Vagina (tissue), 2 donors: ENCODE results near the gene PSIP1. TPM values are rescaled to one million over a fixed set of nuclear protein-coding genes. Genes with fewer than 3 reads are reported as not detected.
A peak's percentile ranks its signal among the peaks of the same experiment; 100 is the strongest.

Experiments used
- DNase-seq, 2 donors: peaks; one replicate each; pipeline ENCODE4 v3.0.0-alpha.2; 2017; ENCODE audit errors: extremely low spot score in 2 of 2
- H3K27ac ChIP-seq: fragments of 200-600 bp; sonication (generic); one replicate; pipeline ENCODE4 v1.5.1; 2019
- H3K27me3 ChIP-seq: fragments of 200-600 bp; sonication (generic); one replicate; pipeline ENCODE4 v1.5.1; 2019
- H3K36me3 ChIP-seq, 2 donors: fragments of 200-600 bp; sonication (generic); one replicate each; pipeline ENCODE4 v1.5.1; 2017 to 2019
- H3K4me1 ChIP-seq: fragments of 200-600 bp; sonication (generic); one replicate; pipeline ENCODE4 v1.5.1; 2019
- H3K4me3 ChIP-seq, 2 donors: fragments of 200-600 bp; sonication (generic); 1 replicate in 1 of 2; 2 replicates in 1 of 2; pipeline ENCODE4 v1.5.1; 2016 to 2019
- H3K9me3 ChIP-seq: fragments of 200-600 bp; sonication (generic); one replicate; pipeline ENCODE4 v1.5.1; 2019
- POLR2A ChIP-seq, 2 donors: fragments of 450-650 bp; IDR thresholded peaks; one replicate each; pipeline ENCODE4 v1.6.1; 2017; ENCODE audit warnings: antibody characterized with exemption in 2 of 2, mild to moderate bottlenecking in 2 of 2, moderate library complexity in 2 of 2
- POLR2AphosphoS5 ChIP-seq, 2 donors: sonication (generic); formaldehyde crosslinking; IDR thresholded peaks; one replicate each; pipeline ENCODE4 v1.9.0; 2017; ENCODE audit warnings: antibody characterized with exemption in 2 of 2, mild to moderate bottlenecking in 2 of 2, low read depth in 1 of 2; ENCODE audit not compliant: insufficient read depth in 1 of 2
- intact Hi-C: fragments of 100-400 bp; cut with DNase I; formaldehyde crosslinking; loops from one replicate; pipeline ENCODE4 v1.15.1; 2023
- total RNA-seq: library from RNA; depleted of rRNA; stranded (reverse); fragments of >200 nt; gene quantifications from one replicate; pipeline ENCODE4 v1.2.3, GENCODE V29; 2016
- TF ChIP-seq, protein P1 (sequence below), 3 experiments: fragments of 450-650 bp in 2 of 3; fragments of 200-600 bp in 1 of 3; sonication (generic) in 1 of 3; IDR thresholded peaks; one replicate each; pipeline ENCODE4 v1.5.1; 2017 to 2019; ENCODE audit warnings: antibody characterized with exemption in 3 of 3, mild to moderate bottlenecking in 2 of 3, moderate library complexity in 2 of 3

PSIP1 gene
- 63.8 TPM for total RNA-seq

DNA sequence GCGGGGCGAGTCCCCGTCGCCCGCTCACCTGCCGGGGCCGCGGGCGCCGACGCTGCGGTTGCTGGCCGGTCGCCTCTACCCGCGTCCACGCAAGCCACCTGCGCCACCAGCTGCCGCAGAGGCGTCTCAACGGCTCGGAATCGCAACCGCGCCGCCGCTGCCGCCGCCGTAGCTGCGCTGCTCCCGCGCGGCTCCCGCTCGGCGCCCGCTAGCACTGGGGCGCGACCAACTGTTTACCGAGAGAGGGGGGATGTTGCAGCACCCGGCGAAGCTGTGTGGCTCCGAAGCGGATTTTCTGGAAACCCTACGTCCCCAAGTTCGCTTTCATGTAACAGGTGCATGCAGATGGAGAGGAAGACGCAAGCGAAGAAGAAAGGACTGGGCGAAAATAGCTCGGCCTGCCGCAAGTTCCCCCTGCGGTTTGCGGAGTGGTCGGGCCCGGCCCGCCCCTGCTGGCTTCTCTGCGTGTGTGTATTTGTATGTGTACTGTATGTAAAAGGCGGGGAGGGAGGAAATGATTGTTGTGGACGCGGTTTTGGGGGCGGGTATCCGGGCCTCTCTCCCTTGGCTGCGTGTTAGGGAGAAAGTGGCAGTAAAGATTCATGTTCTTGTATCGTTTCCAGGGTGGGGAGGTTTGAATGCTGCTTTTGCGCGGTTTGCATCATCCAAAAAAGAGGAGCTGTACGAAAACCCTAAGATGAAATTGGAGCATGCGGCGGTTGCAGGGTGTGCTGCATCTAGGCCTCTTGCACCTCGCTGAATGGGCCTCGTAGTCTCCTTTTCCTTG, at the start of gene PSIP1:
Gene PSIP1 (minus strand): TSS at position 182 of the 787 bp plus-strand sequence. CDS start 782 bp downstream, outside the sequence.
- peaks cover 0 to 3% of the 10 kb centered on the region in 2 donors for H3K36me3 ChIP-seq
- peaks cover 23% of the 10 kb centered on the region for H3K4me1 ChIP-seq
- TF ChIP-seq, protein P1, sequence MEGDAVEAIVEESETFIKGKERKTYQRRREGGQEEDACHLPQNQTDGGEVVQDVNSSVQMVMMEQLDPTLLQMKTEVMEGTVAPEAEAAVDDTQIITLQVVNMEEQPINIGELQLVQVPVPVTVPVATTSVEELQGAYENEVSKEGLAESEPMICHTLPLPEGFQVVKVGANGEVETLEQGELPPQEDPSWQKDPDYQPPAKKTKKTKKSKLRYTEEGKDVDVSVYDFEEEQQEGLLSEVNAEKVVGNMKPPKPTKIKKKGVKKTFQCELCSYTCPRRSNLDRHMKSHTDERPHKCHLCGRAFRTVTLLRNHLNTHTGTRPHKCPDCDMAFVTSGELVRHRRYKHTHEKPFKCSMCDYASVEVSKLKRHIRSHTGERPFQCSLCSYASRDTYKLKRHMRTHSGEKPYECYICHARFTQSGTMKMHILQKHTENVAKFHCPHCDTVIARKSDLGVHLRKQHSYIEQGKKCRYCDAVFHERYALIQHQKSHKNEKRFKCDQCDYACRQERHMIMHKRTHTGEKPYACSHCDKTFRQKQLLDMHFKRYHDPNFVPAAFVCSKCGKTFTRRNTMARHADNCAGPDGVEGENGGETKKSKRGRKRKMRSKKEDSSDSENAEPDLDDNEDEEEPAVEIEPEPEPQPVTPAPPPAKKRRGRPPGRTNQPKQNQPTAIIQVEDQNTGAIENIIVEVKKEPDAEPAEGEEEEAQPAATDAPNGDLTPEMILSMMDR (IDR thresholded peaks at IDR 0.05): peak in 1 of 3 experiments; percentile 43
- TF ChIP-seq POLR2A (IDR thresholded peaks at IDR 0.05) (peak in 1 of 2 donors; percentile 51), POLR2AphosphoS5 (IDR thresholded peaks at IDR 0.05; ENCODE audit: insufficient read depth in 1 of 2, low read depth in 1 of 2) (peak; percentile 78 to 89)
- H3K4me3 ChIP-seq: peak within 1 kb of the TSS; percentile 67 to 75
- intact Hi-C loops: loop anchor here (10.0 kb wide), 1 partner anchor 76 kb away; no protein-coding TSS in a partner anchor
- H3K27me3 ChIP-seq: no peaks in the 10 kb centered on the region
- peak in 1 of 2 donors; percentile 90 for DNase-seq
- H3K27ac ChIP-seq: peak within 1 kb of the TSS; percentile 94
- H3K9me3 ChIP-seq: no peaks in the 10 kb centered on the region

DNA sequence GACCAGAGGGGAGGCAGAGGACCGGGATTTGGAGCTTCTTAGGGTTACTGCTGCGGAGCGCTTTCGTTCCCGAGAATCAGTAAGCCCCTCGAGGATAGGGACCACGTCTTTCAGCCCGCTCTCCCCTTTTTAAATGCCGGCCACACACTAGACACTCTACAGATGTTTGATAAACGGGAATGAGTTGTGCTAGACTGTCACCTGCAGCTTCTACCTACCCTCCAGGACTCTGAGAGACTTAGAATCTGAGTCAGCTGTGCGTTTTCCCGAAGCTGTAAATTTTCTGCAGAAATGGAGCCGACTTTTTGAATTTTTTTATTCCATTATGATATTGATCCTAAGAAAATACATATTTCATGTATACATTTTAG, 42.7 kb upstream of the PSIP1 start:
- DNase-seq: no peak
- Histone ChIP-seq H3K9me3 (no peaks in the 10 kb centered on the region), H3K36me3 (no peaks in the 10 kb centered on the region), H3K27me3 (no peaks in the 10 kb centered on the region), H3K27ac (peak overlapping the region; percentile 88), H3K4me3 (peak overlapping the region; percentile 58 to 77), H3K4me1 (peaks cover 5% of the 10 kb centered on the region)
- intact Hi-C loops: no loop called here
- TF ChIP-seq POLR2A (IDR thresholded peaks at IDR 0.05): no peak
- TF ChIP-seq POLR2AphosphoS5 (IDR thresholded peaks at IDR 0.05; ENCODE audit: insufficient read depth in 1 of 2, low read depth in 1 of 2): no peak
- TF ChIP-seq, protein P1 (IDR thresholded peaks at IDR 0.05): no peak

DNA sequence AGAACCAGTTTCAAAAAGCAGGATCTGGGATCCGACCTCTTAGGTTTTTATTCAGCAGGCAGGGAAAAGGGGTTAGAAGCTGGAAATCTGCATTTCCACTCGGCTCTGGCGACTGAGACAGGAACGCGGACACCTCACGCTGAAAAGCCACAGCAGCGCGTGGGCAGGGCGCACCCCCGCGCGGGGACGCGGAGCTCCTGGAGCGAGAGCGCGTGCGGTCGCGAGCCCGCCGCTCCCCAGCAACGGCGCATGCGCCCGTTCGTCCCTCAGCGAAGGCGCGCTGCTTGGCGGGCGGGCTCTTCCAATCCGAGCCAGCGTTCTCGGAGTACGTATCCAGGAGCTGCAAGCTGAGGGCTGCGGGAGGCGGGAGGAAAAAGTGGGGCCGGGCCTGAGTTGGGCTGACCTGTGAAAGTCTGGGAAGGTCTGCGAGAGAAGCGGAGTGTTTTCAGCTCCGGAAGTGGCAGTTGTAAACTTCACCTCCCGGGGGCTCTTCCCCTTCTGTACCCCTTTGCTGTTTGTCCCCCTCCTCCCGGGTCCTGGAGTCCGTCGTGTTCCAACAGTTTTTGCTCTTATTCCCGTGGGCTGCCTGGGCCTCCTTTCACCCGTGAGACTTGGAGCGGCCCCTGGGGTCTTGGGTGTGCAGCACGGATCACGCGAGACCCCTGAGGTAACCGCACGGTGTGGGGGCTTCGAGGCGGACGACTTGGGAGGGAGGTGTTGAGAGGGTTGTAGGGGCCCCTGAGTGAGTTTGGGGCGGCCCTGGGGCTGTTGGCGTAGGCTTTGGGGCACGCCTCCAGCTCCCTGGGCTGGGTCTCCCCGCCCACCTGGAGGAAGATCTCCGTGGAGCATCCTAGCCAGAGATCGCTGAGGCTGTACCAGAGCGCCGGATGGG, 42.1 kb upstream of the PSIP1 start, which contains the start of gene CCDC171:
Gene CCDC171 (plus strand): TSS at position 408 of the 892 bp plus-strand sequence. CDS start 11,046 bp downstream, outside the sequence.
- peak in 1 of 2 donors; percentile 94 for DNase-seq
- Histone ChIP-seq H3K27ac (peak within 1 kb of the TSS; percentile 88), H3K36me3 (no peaks in the 10 kb centered on the region), H3K9me3 (no peaks in the 10 kb centered on the region), H3K4me3 (peak within 1 kb of the TSS; percentile 58 to 77), H3K27me3 (no peaks in the 10 kb centered on the region), H3K4me1 (peaks cover 5% of the 10 kb centered on the region)
- TF ChIP-seq POLR2A (IDR thresholded peaks at IDR 0.05): peak in 1 of 2 donors; percentile 41
- TF ChIP-seq, protein P1 (IDR thresholded peaks at IDR 0.05): no peak
- TF ChIP-seq POLR2AphosphoS5 (IDR thresholded peaks at IDR 0.05; ENCODE audit: insufficient read depth in 1 of 2, low read depth in 1 of 2): peak in 1 of 2 donors; percentile 74
- intact Hi-C loops: no loop called here

DNA sequence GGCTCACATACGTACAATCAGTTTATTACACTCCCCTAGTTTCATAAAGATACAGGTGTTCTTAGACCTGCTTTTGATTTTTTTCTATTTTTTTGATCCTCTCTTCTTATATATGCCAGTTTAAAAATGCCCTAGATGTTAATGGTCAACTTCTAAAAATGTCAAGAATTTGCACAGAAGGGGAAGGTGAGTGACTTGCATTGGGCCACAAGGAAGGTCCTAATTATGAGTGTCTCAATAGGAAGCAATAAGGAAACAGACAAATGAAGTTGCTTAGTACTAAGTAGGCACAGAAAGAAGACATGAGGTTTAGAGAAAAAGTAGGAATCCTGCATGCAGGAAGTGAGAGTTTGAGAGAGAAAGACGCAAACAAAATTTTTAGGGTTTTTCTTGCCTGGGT, 38.8 kb upstream of the PSIP1 start:
- TF ChIP-seq, protein P1 (IDR thresholded peaks at IDR 0.05): no peak
- TF ChIP-seq POLR2A (IDR thresholded peaks at IDR 0.05): no peak
- no peak for TF ChIP-seq POLR2AphosphoS5 (IDR thresholded peaks at IDR 0.05; ENCODE audit: insufficient read depth in 1 of 2, low read depth in 1 of 2)
- Histone ChIP-seq H3K36me3 (no peaks in the 10 kb centered on the region), H3K4me3 (no peak overlapping the region), H3K9me3 (no peaks in the 10 kb centered on the region), H3K4me1 (peaks cover 5% of the 10 kb centered on the region), H3K27me3 (no peaks in the 10 kb centered on the region), H3K27ac (no peak overlapping the region)
- intact Hi-C loops: no loop called here
- DNase-seq: no peak
